ENCODE measurements around the gene ANGPTL2.

The ANGPTL2 gene

GRCh38 chr9:127139775-127140174, 17.3 kb upstream of the ANGPTL2 start:
- Histone ChIP-seq H3K27me3 (ENCODE audit: insufficient read depth, low read length) (no peaks in the 10 kb centered on the region), H3K79me1 (ENCODE audit: low read length) (no peaks in the 10 kb centered on the region), H2AFZ (ENCODE audit: insufficient read depth, low read length, poor library complexity) (no peak overlapping the region), H3K4me3 (ENCODE audit: low read depth, low read length) (no peak overlapping the region), H3K4me2 (ENCODE audit: low read length) (no peak overlapping the region), H4K12ac (ENCODE audit: low read depth, low read length) (no peak overlapping the region), H3K79me2 (ENCODE audit: control insufficient read depth, insufficient read depth, low read length, poor library complexity) (no peaks in the 10 kb centered on the region), H3K4ac (ENCODE audit: low read depth, low read length) (no peak overlapping the region), H3K4me1 (ENCODE audit: control insufficient read depth in 1 of 2, insufficient read depth in 2 of 2, low read length in 2 of 2) (peaks cover 4 to 8% of the 10 kb centered on the region in 2 experiments), H2BK120ac (ENCODE audit: insufficient read depth, low read length, poor library complexity) (no peak overlapping the region), H3K9ac (ENCODE audit: low read length) (no peak overlapping the region), H2BK5ac (ENCODE audit: low read depth, low read length, poor library complexity) (no peak overlapping the region), H4K91ac (ENCODE audit: low read depth, low read length) (no peak overlapping the region), H2AK5ac (ENCODE audit: low read length) (no peak overlapping the region), H2BK12ac (ENCODE audit: low read length) (no peak overlapping the region), H3K14ac (ENCODE audit: low read length) (no peak overlapping the region), H3K9me3 (ENCODE audit: insufficient read depth, low read depth, low read length) (no peaks in the 10 kb centered on the region), H4K8ac (ENCODE audit: low read depth, low read length) (no peak overlapping the region), H3K18ac (ENCODE audit: low read length) (no peak overlapping the region), H3K23ac (ENCODE audit: low read length) (no peak overlapping the region), H3K36me3 (ENCODE audit: control insufficient read depth in 1 of 2, insufficient read depth in 2 of 2, low read length in 2 of 2) (no peaks in the 10 kb centered on the region), H3K27ac (ENCODE audit: low read depth, low read length) (no peak overlapping the region)
- no peak for DNase-seq
- WGBS (ENCODE audit: extremely low coverage, insufficient coverage, insufficient read length): no CpG with 5 or more reads among the region's 6 CpGs

- Histone ChIP-seq H3K18ac (ENCODE audit: low read length) (no peak overlapping the region), H3K4me3 (ENCODE audit: low read depth, low read length) (no peak overlapping the region), H2BK12ac (ENCODE audit: low read length) (no peak overlapping the region), H3K79me1 (ENCODE audit: low read length) (no peaks in the 10 kb centered on the region), H3K27me3 (ENCODE audit: insufficient read depth, low read length) (no peaks in the 10 kb centered on the region), H2AK5ac (ENCODE audit: low read length) (no peak overlapping the region), H3K4me2 (ENCODE audit: low read length) (no peak overlapping the region), H2BK5ac (ENCODE audit: low read depth, low read length, poor library complexity) (no peak overlapping the region), H3K79me2 (ENCODE audit: control insufficient read depth, insufficient read depth, low read length, poor library complexity) (no peaks in the 10 kb centered on the region), H3K9ac (ENCODE audit: low read length) (no peak overlapping the region), H3K27ac (ENCODE audit: low read depth, low read length) (no peak overlapping the region), H3K4ac (ENCODE audit: low read depth, low read length) (no peak overlapping the region), H3K36me3 (ENCODE audit: control insufficient read depth in 1 of 2, insufficient read depth in 2 of 2, low read length in 2 of 2) (no peaks in the 10 kb centered on the region), H3K9me3 (ENCODE audit: insufficient read depth, low read depth, low read length) (no peaks in the 10 kb centered on the region), H2AFZ (ENCODE audit: insufficient read depth, low read length, poor library complexity) (no peak overlapping the region), H3K23ac (ENCODE audit: low read length) (no peak overlapping the region), H4K12ac (ENCODE audit: low read depth, low read length) (no peak overlapping the region), H4K91ac (ENCODE audit: low read depth, low read length) (no peak overlapping the region), H3K4me1 (ENCODE audit: control insufficient read depth in 1 of 2, insufficient read depth in 2 of 2, low read length in 2 of 2) (peaks cover 4 to 8% of the 10 kb centered on the region in 2 experiments), H4K8ac (ENCODE audit: low read depth, low read length) (no peak overlapping the region), H2BK120ac (ENCODE audit: insufficient read depth, low read length, poor library complexity) (no peak overlapping the region), H3K14ac (ENCODE audit: low read length) (no peak overlapping the region)
- DNase-seq: no peak
- no CpG with 5 or more reads among the region's 8 CpGs for WGBS (ENCODE audit: extremely low coverage, insufficient coverage, insufficient read length)
These were observed 16.8 kb upstream of the ANGPTL2 start for GRCh38 chr9:127139071-127139731.

GRCh38 chr9:127138444-127138843, 16.0 kb upstream of the ANGPTL2 start:
- H3K18ac ChIP-seq (ENCODE audit: low read length): no peak overlapping the region
- no peak overlapping the region for H3K9ac ChIP-seq (ENCODE audit: low read length)
- H2BK12ac ChIP-seq (ENCODE audit: low read length): no peak overlapping the region
- no CpG with 5 or more reads among the region's 4 CpGs for WGBS (ENCODE audit: extremely low coverage, insufficient coverage, insufficient read length)
- H3K23ac ChIP-seq (ENCODE audit: low read length): no peak overlapping the region
- no peaks in the 10 kb centered on the region for H3K79me2 ChIP-seq (ENCODE audit: control insufficient read depth, insufficient read depth, low read length, poor library complexity)
- H2BK5ac ChIP-seq (ENCODE audit: low read depth, low read length, poor library complexity): no peak overlapping the region
- H3K4me3 ChIP-seq (ENCODE audit: low read depth, low read length): no peak overlapping the region
- peaks cover 4 to 8% of the 10 kb centered on the region in 2 experiments for H3K4me1 ChIP-seq (ENCODE audit: control insufficient read depth in 1 of 2, insufficient read depth in 2 of 2, low read length in 2 of 2)
- H4K8ac ChIP-seq (ENCODE audit: low read depth, low read length): no peak overlapping the region
- no peaks in the 10 kb centered on the region for H3K79me1 ChIP-seq (ENCODE audit: low read length)
- H3K27ac ChIP-seq (ENCODE audit: low read depth, low read length): no peak overlapping the region
- H2BK120ac ChIP-seq (ENCODE audit: insufficient read depth, low read length, poor library complexity): no peak overlapping the region
- no peaks in the 10 kb centered on the region for H3K9me3 ChIP-seq (ENCODE audit: insufficient read depth, low read depth, low read length)
- no peaks in the 10 kb centered on the region for H3K36me3 ChIP-seq (ENCODE audit: control insufficient read depth in 1 of 2, insufficient read depth in 2 of 2, low read length in 2 of 2)
- no peak overlapping the region for H3K4me2 ChIP-seq (ENCODE audit: low read length)
- H3K4ac ChIP-seq (ENCODE audit: low read depth, low read length): no peak overlapping the region
- H4K91ac ChIP-seq (ENCODE audit: low read depth, low read length): no peak overlapping the region
- DNase-seq: no peak
- H3K27me3 ChIP-seq (ENCODE audit: insufficient read depth, low read length): no peaks in the 10 kb centered on the region
- no peak overlapping the region for H2AFZ ChIP-seq (ENCODE audit: insufficient read depth, low read length, poor library complexity)
- H4K12ac ChIP-seq (ENCODE audit: low read depth, low read length): no peak overlapping the region
- no peak overlapping the region for H3K14ac ChIP-seq (ENCODE audit: low read length)
- no peak overlapping the region for H2AK5ac ChIP-seq (ENCODE audit: low read length)

GRCh38 chr9:127137640-127138360, 15.4 kb upstream of the ANGPTL2 start:
- peaks cover 7 to 12% of the 10 kb centered on the region in 2 experiments for H3K4me1 ChIP-seq (ENCODE audit: control insufficient read depth in 1 of 2, insufficient read depth in 2 of 2, low read length in 2 of 2)
- no peak overlapping the region for H3K18ac ChIP-seq (ENCODE audit: low read length)
- no peak overlapping the region for H3K23ac ChIP-seq (ENCODE audit: low read length)
- H2AK5ac ChIP-seq (ENCODE audit: low read length): no peak overlapping the region
- no peaks in the 10 kb centered on the region for H3K36me3 ChIP-seq (ENCODE audit: control insufficient read depth in 1 of 2, insufficient read depth in 2 of 2, low read length in 2 of 2)
- no peak overlapping the region for H4K8ac ChIP-seq (ENCODE audit: low read depth, low read length)
- H3K9me3 ChIP-seq (ENCODE audit: insufficient read depth, low read depth, low read length): no peaks in the 10 kb centered on the region
- H2BK5ac ChIP-seq (ENCODE audit: low read depth, low read length, poor library complexity): no peak overlapping the region
- H2BK120ac ChIP-seq (ENCODE audit: insufficient read depth, low read length, poor library complexity): no peak overlapping the region
- no peak overlapping the region for H3K4me2 ChIP-seq (ENCODE audit: low read length)
- no CpG with 5 or more reads among the region's 11 CpGs for WGBS (ENCODE audit: extremely low coverage, insufficient coverage, insufficient read length)
- H3K27me3 ChIP-seq (ENCODE audit: insufficient read depth, low read length): no peaks in the 10 kb centered on the region
- H4K91ac ChIP-seq (ENCODE audit: low read depth, low read length): no peak overlapping the region
- H3K14ac ChIP-seq (ENCODE audit: low read length): no peak overlapping the region
- no peaks in the 10 kb centered on the region for H3K79me1 ChIP-seq (ENCODE audit: low read length)
- no peak overlapping the region for H2AFZ ChIP-seq (ENCODE audit: insufficient read depth, low read length, poor library complexity)
- DNase-seq: no peak
- H3K9ac ChIP-seq (ENCODE audit: low read length): no peak overlapping the region
- H3K27ac ChIP-seq (ENCODE audit: low read depth, low read length): no peak overlapping the region
- H3K79me2 ChIP-seq (ENCODE audit: control insufficient read depth, insufficient read depth, low read length, poor library complexity): no peaks in the 10 kb centered on the region
- no peak overlapping the region for H3K4me3 ChIP-seq (ENCODE audit: low read depth, low read length)
- no peak overlapping the region for H3K4ac ChIP-seq (ENCODE audit: low read depth, low read length)
- no peak overlapping the region for H4K12ac ChIP-seq (ENCODE audit: low read depth, low read length)
- no peak overlapping the region for H2BK12ac ChIP-seq (ENCODE audit: low read length)

Measured in trophoblast cell (in vitro differentiated cells and primary cell).